Stimulated activated CD8-positive, alpha-beta memory T cell treated with anti-CD3 and anti-CD28 coated beads, Interleukin-15, amount 100 ng/mL, for 4 hours (primary cell): ENCODE data around the gene STOML3.
"Not testable (repeated sequence)": the region's sequence is repeated elsewhere in the genome, so short reads cannot be mapped to it uniquely, and the experiment has no call there.

Source experiments
- DNase-seq, 2 donors: peaks; one replicate each; pipeline ENCODE4 v3.0.0-alpha.2; 2020; ENCODE audit warnings: low read depth in 2 of 2

STOML3 gene

GRCh38 chr13:38990693-38991092, at the start of gene STOML3:
STOML3 (minus strand) TSS chr13:38990831; CDS start chr13:38990721, 110 bp downstream.
- DNase-seq, result no peak

GRCh38 chr13:39040206-39040605, 49.6 kb upstream of the STOML3 start:
- DNase-seq, result no peak

- DNase-seq, result no peak
These were observed 48.4 kb upstream of the STOML3 start for GRCh38 chr13:39039041-39039440.

- peak in 1 of 2 donors; percentile 12 for DNase-seq
These were observed 48.0 kb upstream of the STOML3 start for GRCh38 chr13:39038569-39039030.

GRCh38 chr13:39037880-39038568, 47.4 kb upstream of the STOML3 start, which contains the start of the genes NHLRC3 and PROSER1:
NHLRC3 (plus strand) TSS chr13:39038456; CDS start chr13:39038640, 184 bp downstream.
PROSER1 (minus strand) TSS chr13:39038089; CDS start chr13:39037242, 847 bp downstream.
- DNase-seq, result peak; percentile 59 to 76

GRCh38 chr13:39037410-39037879, 46.8 kb upstream of the STOML3 start:
- DNase-seq, result peak in 1 of 2 donors; percentile 9

- no peak for DNase-seq
These were observed 45.6 kb upstream of the STOML3 start for GRCh38 chr13:39036212-39036611.

- DNase-seq, result no peak
These were observed 45.2 kb upstream of the STOML3 start for GRCh38 chr13:39035799-39036198.

GRCh38 chr13:39035204-39035603, 44.6 kb upstream of the STOML3 start:
- no peak for DNase-seq

GRCh38 chr13:39034085-39034484, 43.5 kb upstream of the STOML3 start:
- no peak for DNase-seq

- no peak for DNase-seq
These were observed 41.5 kb upstream of the STOML3 start for GRCh38 chr13:39032150-39032549.

GRCh38 chr13:39025433-39025839, 34.8 kb upstream of the STOML3 start:
- no peak for DNase-seq

- DNase-seq, result no peak
These were observed 33.1 kb upstream of the STOML3 start for GRCh38 chr13:39023761-39024160.

- no peak for DNase-seq
These were observed 32.7 kb upstream of the STOML3 start for GRCh38 chr13:39023316-39023715.

- no peak for DNase-seq
These were observed 30.3 kb upstream of the STOML3 start for GRCh38 chr13:39020853-39021462.

GRCh38 chr13:39016787-39017186, 26.2 kb upstream of the STOML3 start:
- no peak for DNase-seq

GRCh38 chr13:39016087-39016486, 25.5 kb upstream of the STOML3 start:
- no peak for DNase-seq

GRCh38 chr13:39013462-39013861, 22.8 kb upstream of the STOML3 start:
- DNase-seq, result no peak

GRCh38 chr13:39012608-39013007, 22.0 kb upstream of the STOML3 start:
- no peak for DNase-seq

- not testable (repeated sequence) for DNase-seq
These were observed 15.9 kb upstream of the STOML3 start for GRCh38 chr13:39006371-39007111.

- DNase-seq, result no peak
These were observed 8.1 kb upstream of the STOML3 start for GRCh38 chr13:38998739-38999138.

- DNase-seq, result no peak
These were observed 2.8 kb upstream of the STOML3 start for GRCh38 chr13:38993381-38993780.
